ENCODE measurements around the gene GRIA1.

DNA sequence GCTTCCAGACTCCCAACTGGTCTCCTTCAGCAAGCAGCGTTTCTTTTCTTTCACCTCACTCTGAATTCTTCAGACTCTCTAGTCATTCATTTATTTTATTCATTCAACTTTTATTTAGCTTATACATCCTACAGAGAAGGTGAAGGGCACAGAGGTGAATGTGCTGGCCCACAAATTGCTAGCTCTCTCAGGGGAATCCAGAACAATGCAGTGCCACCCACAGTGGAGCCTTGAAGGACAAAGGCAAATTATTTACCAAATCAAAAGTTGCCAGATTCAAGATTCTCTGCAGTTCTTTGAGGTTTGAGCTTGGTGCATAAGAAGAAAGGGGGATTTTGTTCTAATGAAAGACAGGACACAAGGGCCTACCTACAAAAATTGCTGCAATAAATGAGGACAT, 29.7 kb downstream of the GRIA1 start:
- TF ChIP-seq RAD21 (IDR thresholded peaks at IDR 0.05; ENCODE audit: low read depth) = no peak
- no peak for TF ChIP-seq EP300 (IDR thresholded peaks at IDR 0.05; ENCODE audit: borderline replicate concordance)
- TF ChIP-seq, protein P1, sequence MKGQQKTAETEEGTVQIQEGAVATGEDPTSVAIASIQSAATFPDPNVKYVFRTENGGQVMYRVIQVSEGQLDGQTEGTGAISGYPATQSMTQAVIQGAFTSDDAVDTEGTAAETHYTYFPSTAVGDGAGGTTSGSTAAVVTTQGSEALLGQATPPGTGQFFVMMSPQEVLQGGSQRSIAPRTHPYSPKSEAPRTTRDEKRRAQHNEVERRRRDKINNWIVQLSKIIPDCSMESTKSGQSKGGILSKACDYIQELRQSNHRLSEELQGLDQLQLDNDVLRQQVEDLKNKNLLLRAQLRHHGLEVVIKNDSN (IDR thresholded peaks at IDR 0.05) = no peak
- TF ChIP-seq, protein P2, sequence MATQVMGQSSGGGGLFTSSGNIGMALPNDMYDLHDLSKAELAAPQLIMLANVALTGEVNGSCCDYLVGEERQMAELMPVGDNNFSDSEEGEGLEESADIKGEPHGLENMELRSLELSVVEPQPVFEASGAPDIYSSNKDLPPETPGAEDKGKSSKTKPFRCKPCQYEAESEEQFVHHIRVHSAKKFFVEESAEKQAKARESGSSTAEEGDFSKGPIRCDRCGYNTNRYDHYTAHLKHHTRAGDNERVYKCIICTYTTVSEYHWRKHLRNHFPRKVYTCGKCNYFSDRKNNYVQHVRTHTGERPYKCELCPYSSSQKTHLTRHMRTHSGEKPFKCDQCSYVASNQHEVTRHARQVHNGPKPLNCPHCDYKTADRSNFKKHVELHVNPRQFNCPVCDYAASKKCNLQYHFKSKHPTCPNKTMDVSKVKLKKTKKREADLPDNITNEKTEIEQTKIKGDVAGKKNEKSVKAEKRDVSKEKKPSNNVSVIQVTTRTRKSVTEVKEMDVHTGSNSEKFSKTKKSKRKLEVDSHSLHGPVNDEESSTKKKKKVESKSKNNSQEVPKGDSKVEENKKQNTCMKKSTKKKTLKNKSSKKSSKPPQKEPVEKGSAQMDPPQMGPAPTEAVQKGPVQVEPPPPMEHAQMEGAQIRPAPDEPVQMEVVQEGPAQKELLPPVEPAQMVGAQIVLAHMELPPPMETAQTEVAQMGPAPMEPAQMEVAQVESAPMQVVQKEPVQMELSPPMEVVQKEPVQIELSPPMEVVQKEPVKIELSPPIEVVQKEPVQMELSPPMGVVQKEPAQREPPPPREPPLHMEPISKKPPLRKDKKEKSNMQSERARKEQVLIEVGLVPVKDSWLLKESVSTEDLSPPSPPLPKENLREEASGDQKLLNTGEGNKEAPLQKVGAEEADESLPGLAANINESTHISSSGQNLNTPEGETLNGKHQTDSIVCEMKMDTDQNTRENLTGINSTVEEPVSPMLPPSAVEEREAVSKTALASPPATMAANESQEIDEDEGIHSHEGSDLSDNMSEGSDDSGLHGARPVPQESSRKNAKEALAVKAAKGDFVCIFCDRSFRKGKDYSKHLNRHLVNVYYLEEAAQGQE (IDR thresholded peaks at IDR 0.05; ENCODE audit: low read depth) = no peak
- TF ChIP-seq CREB1 (IDR thresholded peaks at IDR 0.05; ENCODE audit: low read depth) = no peak
- no peak for TF ChIP-seq CEBPB (IDR thresholded peaks at IDR 0.05)
- no peak for TF ChIP-seq TAF1 (IDR thresholded peaks at IDR 0.05; ENCODE audit: low read depth)
- no peak for TF ChIP-seq NFIC (IDR thresholded peaks at IDR 0.05)
- TF ChIP-seq YY1 (IDR thresholded peaks at IDR 0.05; ENCODE audit: low read depth) = no peak
- TF ChIP-seq, protein P3, sequence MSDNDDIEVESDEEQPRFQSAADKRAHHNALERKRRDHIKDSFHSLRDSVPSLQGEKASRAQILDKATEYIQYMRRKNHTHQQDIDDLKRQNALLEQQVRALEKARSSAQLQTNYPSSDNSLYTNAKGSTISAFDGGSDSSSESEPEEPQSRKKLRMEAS (IDR thresholded peaks at IDR 0.05) = no peak
- TF ChIP-seq TCF12 (IDR thresholded peaks at IDR 0.05; ENCODE audit: low read depth) = no peak
- TF ChIP-seq FOXM1 (IDR thresholded peaks at IDR 0.05; ENCODE audit: borderline replicate concordance, low read depth) = no peak
